Testis (tissue), 3 donors: ENCODE measurements around the gene CAB39. TPM values are rescaled to one million over a fixed set of nuclear protein-coding genes. Genes with fewer than 3 reads are reported as not detected.

Experiments
- DNase-seq: peaks from one replicate; pipeline ENCODE4 v3.0.0-alpha.2; 2019
- H3K27ac ChIP-seq, 2 donors: fragments of 200-600 bp; sonication (generic); one replicate each; pipeline ENCODE4 v1.5.1; 2019
- H3K27me3 ChIP-seq: fragments of 200-600 bp; sonication (generic); one replicate; pipeline ENCODE4 v1.5.1; 2019
- H3K36me3 ChIP-seq: fragments of 200-600 bp; sonication (generic); one replicate; pipeline ENCODE4 v1.5.1; 2017; ENCODE audit warnings: low read depth; ENCODE audit errors: missing control alignments
- H3K4me1 ChIP-seq: fragments of 200-600 bp; sonication (generic); one replicate; pipeline ENCODE4 v1.5.1; 2019
- H3K4me3 ChIP-seq, 2 donors: fragments of 200-600 bp; sonication (generic); one replicate each; pipeline ENCODE4 v1.5.1; 2017 to 2019
- H3K9me3 ChIP-seq: fragments of 200-600 bp; sonication (generic); one replicate; pipeline ENCODE4 v1.5.1; 2017
- POLR2A ChIP-seq: fragments of 450-650 bp; IDR thresholded peaks from one replicate; pipeline ENCODE4 v1.6.1; 2017; ENCODE audit warnings: antibody characterized with exemption, mild to moderate bottlenecking, moderate library complexity
- WGBS, 2 donors: methylation state at CpG; one replicate each; pipeline ENCODE4 v1.1.5; 2018; 5-methylcytosine and 5-hydroxymethylcytosine counted together
- intact Hi-C: fragments of 100-400 bp; cut with DNase I; formaldehyde crosslinking; loops from one replicate; pipeline ENCODE4 v1.15.1; 2023; ENCODE audit warnings: low total_unique reads
- polyA plus RNA-seq: library from polyadenylated mRNA; stranded (reverse); fragments of 350-450 nt; fragmentation: Illumina TruSeq; extraction: RNeasy Lipid Tissue Mini Kit (QIAGEN cat#74804); gene quantifications from one replicate; pipeline ENCODE4 v1.2.3, GENCODE V29; 2014; ENCODE audit warnings: low read depth, low replicate concordance; ENCODE audit not compliant: insufficient read depth
- total RNA-seq, 2 donors: library from RNA; depleted of rRNA; stranded (reverse); fragments of >200 nt; gene quantifications; one replicate each; pipeline ENCODE4 v1.2.3, GENCODE V29; 2016
- TF ChIP-seq, protein P1 (sequence below), 3 experiments: fragments of 450-650 bp in 2 of 3; fragments of 200-600 bp in 1 of 3; sonication (generic) in 1 of 3; IDR thresholded peaks; one replicate each; pipeline ENCODE4 v1.5.1; 2016 to 2019; ENCODE audit warnings: antibody characterized with exemption in 3 of 3, mild to moderate bottlenecking in 2 of 3, moderate library complexity in 1 of 3

CAB39 gene
- total and polyA plus RNA-seq, 3 donors from 2014 or later: 76.1 to 82.2 (median 76.8) TPM

GRCh38 chr2:230864122-230864604 lies 151.5 kb downstream of the CAB39 start:
- H3K27ac ChIP-seq: no peak overlapping the region
- H3K4me1 ChIP-seq: peaks cover 21% of the 10 kb centered on the region
- H3K4me3 ChIP-seq: peak overlapping the region; percentile 61 to 80
- TF ChIP-seq, protein P1, sequence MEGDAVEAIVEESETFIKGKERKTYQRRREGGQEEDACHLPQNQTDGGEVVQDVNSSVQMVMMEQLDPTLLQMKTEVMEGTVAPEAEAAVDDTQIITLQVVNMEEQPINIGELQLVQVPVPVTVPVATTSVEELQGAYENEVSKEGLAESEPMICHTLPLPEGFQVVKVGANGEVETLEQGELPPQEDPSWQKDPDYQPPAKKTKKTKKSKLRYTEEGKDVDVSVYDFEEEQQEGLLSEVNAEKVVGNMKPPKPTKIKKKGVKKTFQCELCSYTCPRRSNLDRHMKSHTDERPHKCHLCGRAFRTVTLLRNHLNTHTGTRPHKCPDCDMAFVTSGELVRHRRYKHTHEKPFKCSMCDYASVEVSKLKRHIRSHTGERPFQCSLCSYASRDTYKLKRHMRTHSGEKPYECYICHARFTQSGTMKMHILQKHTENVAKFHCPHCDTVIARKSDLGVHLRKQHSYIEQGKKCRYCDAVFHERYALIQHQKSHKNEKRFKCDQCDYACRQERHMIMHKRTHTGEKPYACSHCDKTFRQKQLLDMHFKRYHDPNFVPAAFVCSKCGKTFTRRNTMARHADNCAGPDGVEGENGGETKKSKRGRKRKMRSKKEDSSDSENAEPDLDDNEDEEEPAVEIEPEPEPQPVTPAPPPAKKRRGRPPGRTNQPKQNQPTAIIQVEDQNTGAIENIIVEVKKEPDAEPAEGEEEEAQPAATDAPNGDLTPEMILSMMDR (IDR thresholded peaks at IDR 0.05): no peak
- no peak for TF ChIP-seq POLR2A
- DNase-seq: no peak
- no peaks in the 10 kb centered on the region for H3K36me3 ChIP-seq
- no peaks in the 10 kb centered on the region for H3K9me3 ChIP-seq
- WGBS, 2 donors: 31 to 41% methylated on average over 11 to 18 of the region's 18 CpGs
- intact Hi-C loops: no loop called here
- H3K27me3 ChIP-seq: no peaks in the 10 kb centered on the region

DNA sequence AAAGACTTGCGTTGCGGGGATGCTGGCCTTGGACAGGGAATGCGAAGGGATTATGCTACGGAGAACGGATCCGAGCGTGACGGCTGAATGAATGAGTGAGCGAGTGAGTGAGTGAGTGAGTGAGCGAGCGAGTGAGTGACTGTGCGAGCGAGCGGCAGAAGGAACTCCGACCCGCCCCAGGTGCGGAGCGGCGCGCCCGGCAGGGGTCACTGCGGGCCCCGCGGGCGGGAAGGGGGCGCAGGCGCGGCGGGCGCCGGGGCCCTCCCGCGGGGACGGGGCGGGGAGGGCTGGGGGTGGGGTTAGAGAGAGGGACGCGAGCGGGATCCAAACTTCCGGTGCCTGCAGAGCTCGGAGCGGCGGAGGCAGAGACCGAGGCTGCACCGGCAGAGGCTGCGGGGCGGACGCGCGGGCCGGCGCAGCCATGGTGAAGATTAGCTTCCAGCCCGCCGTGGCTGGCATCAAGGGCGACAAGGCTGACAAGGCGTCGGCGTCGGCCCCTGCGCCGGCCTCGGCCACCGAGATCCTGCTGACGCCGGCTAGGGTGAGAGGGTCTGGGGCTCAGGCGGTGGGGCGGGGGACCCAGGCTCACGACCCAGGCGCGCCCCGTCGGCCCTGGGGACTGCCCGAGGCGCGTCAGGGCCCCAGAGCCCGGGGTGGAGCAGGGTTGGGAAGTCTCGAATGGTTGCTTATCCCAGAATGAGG lies 152.1 kb downstream of the CAB39 start, which contains the start of gene ITM2C:
Gene ITM2C, plus strand, starts transcription at position 338 of the 702 bp plus-strand sequence. Its CDS starts 84 bp downstream, at position 422.
- H3K27ac ChIP-seq: no peak within 1 kb of the TSS
- H3K27me3 ChIP-seq: no peaks in the 10 kb centered on the region
- TF ChIP-seq, protein P1 (IDR thresholded peaks at IDR 0.05): peak in 1 of 3 experiments; percentile 21
- no peak for TF ChIP-seq POLR2A
- H3K4me3 ChIP-seq: peak within 1 kb of the TSS; percentile 61 to 80
- intact Hi-C loops: no loop called here
- 0 to 1% methylated on average over 19 to 53 of the region's 76 CpGs for WGBS, 2 donors
- H3K36me3 ChIP-seq: no peaks in the 10 kb centered on the region
- H3K9me3 ChIP-seq: no peaks in the 10 kb centered on the region
- H3K4me1 ChIP-seq: peaks cover 21% of the 10 kb centered on the region
- peak; percentile 75 for DNase-seq

- TF ChIP-seq POLR2A: no peak
- TF ChIP-seq, protein P1 (IDR thresholded peaks at IDR 0.05): no peak
- Histone ChIP-seq H3K9me3 (no peaks in the 10 kb centered on the region), H3K36me3 (no peaks in the 10 kb centered on the region), H3K4me1 (peaks cover 21% of the 10 kb centered on the region), H3K27ac (no peak overlapping the region), H3K27me3 (no peaks in the 10 kb centered on the region), H3K4me3 (peak overlapping the region; percentile 61 to 80)
- no peak for DNase-seq
- intact Hi-C loops: no loop called here
- 0 to 2% methylated on average over 21 to 24 of the region's 24 CpGs for WGBS, 2 donors
Observed at GRCh38 chr2:230865307-230865765, 152.7 kb downstream of the CAB39 start.

DNA sequence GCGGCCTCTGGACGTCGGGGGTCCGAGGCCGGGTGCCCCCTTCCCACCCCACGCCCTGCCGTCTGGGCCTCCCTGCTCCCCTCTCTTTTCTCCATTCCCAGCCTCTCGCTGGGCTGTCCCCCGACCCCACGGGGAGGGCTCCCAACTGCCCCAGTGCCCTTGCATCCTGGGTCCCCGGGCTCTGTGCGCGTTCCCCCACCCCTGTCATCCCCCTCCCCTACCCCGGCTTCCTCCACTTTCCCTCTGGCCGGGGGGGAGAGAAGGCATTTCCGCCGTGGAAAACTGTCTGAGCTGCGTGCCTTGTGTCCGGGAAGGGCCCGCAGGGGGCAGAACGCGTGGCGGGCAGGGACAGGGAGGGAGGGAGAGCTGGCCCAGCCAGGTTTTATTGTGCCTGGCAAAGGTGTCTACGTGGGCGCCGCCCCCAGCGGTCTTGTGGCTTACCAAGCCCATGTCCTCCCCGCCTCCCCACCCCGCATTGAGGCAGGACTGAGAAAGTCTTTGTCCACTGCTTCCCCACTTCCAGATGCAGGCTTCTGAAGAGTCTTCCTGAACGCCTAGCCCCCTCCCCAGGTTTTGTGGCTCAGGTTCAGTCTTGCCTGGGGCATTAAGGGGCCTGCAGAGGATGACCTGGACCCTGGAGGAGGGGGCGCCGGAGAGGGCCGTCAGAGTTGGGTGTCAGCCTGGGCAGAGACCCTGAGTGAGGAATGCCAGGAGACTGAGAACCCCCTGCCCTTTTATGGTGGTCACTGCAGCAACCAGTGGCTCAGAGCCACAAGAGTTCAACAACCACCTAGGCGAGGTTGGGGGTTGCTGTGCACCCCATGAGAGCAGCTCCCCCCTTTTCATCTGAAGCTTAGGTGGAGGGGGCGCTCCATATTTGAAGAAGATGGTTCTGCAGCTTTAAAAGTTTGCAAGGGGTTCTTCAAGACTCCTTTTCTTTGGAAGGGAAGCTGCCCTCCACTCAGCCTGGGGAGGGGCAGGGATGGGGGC lies 153.4 kb downstream of the CAB39 start:
- DNase-seq: peak; percentile 46

More for the DNA sequence above, 153.4 kb downstream of the CAB39 start:
- WGBS, 2 donors: 9 to 17% methylated on average over 20 to 35 of the region's 35 CpGs
- TF ChIP-seq, protein P1 (IDR thresholded peaks at IDR 0.05): no peak
- no peak for TF ChIP-seq POLR2A
- Histone ChIP-seq H3K36me3 (no peaks in the 10 kb centered on the region), H3K27ac (no peak overlapping the region), H3K4me1 (peaks cover 21% of the 10 kb centered on the region), H3K27me3 (no peaks in the 10 kb centered on the region), H3K9me3 (no peaks in the 10 kb centered on the region), H3K4me3 (peak overlapping the region; percentile 21 to 80)
- intact Hi-C loops: no loop called here
